Prostate gland (tissue), 2 donors: Measurements from ENCODE around the gene TKFC.
A peak's percentile ranks its signal among the peaks of the same experiment; 100 is the strongest.

Source experiments
- POLR2A ChIP-seq: fragments of 450-650 bp; IDR thresholded peaks from one replicate; pipeline ENCODE4 v1.6.1; 2016; ENCODE audit warnings: antibody characterized with exemption, mild to moderate bottlenecking
- POLR2AphosphoS5 ChIP-seq: sonication (generic); formaldehyde crosslinking; IDR thresholded peaks from one replicate; pipeline ENCODE4 v1.6.1; 2017; ENCODE audit warnings: antibody characterized with exemption
- TF ChIP-seq, protein P1 (sequence below), 4 experiments: fragments of 200-600 bp in 2 of 4; fragments of 450-650 bp in 2 of 4; sonication (generic) in 2 of 4; IDR thresholded peaks; 1 replicate in 3 of 4; 2 replicates in 1 of 4; pipeline ENCODE4 v1.5.1; 2016 to 2019; ENCODE audit warnings: antibody characterized with exemption in 4 of 4, mild to moderate bottlenecking in 2 of 4, moderate library complexity in 2 of 4

DNA sequence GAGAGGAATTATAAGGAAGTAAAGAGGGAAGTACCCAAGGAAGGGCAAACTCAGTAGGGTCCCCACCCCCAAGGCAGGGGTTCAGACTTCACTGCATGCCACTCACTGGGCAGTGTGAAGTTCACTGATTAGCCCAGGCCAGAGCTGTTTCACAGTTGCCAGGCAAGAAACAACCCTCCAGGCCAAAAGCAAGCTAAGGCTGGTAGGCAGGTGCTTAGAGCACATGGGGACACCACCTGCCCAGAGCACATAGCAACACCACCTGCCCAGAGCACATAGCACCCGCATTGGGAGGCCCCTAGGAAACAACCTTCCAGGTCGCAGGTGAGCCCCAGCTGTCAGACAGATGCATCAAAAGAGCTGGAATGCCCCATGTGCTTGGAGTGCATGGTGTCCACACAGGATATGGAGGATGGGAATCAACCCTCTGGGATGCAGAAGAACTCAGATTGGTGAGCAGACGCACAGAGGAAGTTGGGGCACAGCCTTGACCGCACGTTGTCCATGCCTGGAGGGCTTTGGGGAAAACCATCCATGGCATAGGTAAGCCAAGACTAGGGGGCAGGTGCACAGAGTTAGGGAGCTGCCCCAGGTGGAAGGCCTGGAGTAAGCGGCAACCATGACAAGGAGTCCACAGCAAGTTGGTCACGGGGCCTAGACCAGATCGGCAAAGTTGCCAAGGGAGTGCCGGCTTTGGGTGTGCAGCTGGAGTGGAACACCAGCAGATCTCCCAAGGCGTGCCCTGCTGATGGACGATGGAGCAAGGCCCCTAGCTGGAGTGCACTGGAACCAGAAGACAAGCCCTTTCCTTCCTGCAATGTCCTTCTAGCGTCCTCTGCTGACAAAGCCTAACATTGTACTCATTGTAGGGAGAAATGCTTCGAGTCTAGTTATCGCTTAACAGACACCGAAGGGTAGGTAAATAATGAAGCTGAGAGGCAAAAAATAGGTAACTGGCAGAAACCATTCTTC, 51.5 kb downstream of the TKFC start:
- TF ChIP-seq, protein P1, sequence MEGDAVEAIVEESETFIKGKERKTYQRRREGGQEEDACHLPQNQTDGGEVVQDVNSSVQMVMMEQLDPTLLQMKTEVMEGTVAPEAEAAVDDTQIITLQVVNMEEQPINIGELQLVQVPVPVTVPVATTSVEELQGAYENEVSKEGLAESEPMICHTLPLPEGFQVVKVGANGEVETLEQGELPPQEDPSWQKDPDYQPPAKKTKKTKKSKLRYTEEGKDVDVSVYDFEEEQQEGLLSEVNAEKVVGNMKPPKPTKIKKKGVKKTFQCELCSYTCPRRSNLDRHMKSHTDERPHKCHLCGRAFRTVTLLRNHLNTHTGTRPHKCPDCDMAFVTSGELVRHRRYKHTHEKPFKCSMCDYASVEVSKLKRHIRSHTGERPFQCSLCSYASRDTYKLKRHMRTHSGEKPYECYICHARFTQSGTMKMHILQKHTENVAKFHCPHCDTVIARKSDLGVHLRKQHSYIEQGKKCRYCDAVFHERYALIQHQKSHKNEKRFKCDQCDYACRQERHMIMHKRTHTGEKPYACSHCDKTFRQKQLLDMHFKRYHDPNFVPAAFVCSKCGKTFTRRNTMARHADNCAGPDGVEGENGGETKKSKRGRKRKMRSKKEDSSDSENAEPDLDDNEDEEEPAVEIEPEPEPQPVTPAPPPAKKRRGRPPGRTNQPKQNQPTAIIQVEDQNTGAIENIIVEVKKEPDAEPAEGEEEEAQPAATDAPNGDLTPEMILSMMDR (IDR thresholded peaks at IDR 0.05) = peak in 1 of 4 experiments; percentile 4
- TF ChIP-seq POLR2A (no peak), POLR2AphosphoS5 (no peak)
